Posterior vena cava (tissue), 2 donors: Measurements from ENCODE around the gene ZNF362. TPM values are rescaled to one million over a fixed set of nuclear protein-coding genes. Genes with fewer than 3 reads are reported as not detected.

Experiments
- DNase-seq: peaks from one replicate; pipeline ENCODE4 v3.0.0-alpha.2; 2020; ENCODE audit warnings: low spot score
- intact Hi-C, 2 donors: fragments of 100-400 bp; cut with DNase I; formaldehyde crosslinking; loops; one replicate each; pipeline versions ENCODE4 v1.14.1 to v1.14.2; 2022 to 2023
- microRNA-seq, 2 donors: library from miRNA; unstranded; fragments of <30 nt; microRNA quantifications; one replicate each; pipeline ENCODE4 v1.2.0, GENCODE V29; 2020 to 2021; ENCODE audit warnings: borderline microRNAs expressed in 2 of 2
- total RNA-seq, 2 donors: library from RNA; stranded (reverse); fragmentation: NEBNext Ultra II Directional; extraction: Animal tissue kit (Norgen Biotek cat#: 25700); gene quantifications; one replicate each; pipeline ENCODE4 v1.2.1, GENCODE V29; 2021
- donor health status: DM: yes; HTN: yes; CAD: no.
- donor health status: DM: yes; HTN: yes; CAD: no.

ZNF362 gene
- total RNA-seq, 2 donors from 2014 or later: 25.8 to 37.0 TPM

DNA sequence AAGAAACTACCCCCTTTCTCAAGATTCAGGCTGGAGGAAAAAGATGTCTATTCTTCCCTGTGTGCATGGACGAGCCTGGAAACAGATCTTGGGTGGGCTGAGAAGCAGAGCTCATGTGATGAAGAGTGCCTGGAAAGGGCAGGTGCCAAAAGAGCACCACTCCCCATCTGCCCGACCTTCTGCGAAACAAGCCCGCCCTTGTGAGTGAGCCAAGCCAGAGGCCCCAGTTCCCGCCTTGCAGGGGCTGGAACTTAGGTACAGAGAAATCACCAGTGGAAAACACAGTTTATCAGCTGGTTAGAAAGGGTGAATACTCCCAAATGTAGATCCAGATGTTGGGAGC lies 91.3 kb downstream of the ZNF362 start:
- intact Hi-C loops: no loop called here
- peak; percentile 91 for DNase-seq

DNA sequence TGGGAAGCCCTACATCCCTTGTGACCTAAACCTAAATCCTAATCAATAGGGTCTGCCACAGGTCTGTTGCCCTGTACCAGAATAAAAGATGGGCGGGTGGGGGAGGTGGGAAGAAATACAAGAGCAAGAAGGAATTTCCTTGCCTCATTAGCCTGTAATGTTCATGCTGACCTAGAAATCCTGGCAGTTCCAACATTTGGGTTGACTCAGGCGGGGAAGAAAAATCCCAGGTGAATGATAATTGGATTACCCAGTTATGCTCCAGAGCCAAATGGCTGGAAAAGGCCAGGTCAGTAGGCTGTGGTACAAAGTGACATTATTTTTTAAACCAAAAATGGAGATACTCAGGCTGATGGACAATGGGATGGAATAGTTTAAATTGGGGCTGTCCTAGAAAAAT lies 91.9 kb downstream of the ZNF362 start:
- intact Hi-C loops: no loop called here
- DNase-seq: no peak

DNA sequence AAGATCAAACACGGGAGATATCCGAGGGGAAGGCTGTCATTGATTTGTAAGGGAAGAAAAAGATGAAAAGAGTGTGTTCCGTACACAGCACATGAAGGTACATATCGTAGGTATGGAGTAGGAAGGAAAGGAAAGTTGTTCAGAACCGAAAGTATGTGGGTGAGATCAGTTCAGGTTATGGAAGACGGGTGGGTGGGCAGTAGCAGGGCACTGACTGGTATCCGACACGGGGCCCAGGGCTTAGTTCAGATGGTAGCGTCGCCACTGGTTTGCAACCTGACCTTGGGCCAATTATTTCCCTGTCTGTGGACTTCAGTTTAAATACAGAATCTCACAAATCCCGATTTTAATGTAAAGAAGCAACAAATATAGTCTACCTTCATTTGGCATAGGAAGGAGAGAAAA lies 92.4 kb downstream of the ZNF362 start:
- intact Hi-C loops: no loop called here
- no peak for DNase-seq

DNA sequence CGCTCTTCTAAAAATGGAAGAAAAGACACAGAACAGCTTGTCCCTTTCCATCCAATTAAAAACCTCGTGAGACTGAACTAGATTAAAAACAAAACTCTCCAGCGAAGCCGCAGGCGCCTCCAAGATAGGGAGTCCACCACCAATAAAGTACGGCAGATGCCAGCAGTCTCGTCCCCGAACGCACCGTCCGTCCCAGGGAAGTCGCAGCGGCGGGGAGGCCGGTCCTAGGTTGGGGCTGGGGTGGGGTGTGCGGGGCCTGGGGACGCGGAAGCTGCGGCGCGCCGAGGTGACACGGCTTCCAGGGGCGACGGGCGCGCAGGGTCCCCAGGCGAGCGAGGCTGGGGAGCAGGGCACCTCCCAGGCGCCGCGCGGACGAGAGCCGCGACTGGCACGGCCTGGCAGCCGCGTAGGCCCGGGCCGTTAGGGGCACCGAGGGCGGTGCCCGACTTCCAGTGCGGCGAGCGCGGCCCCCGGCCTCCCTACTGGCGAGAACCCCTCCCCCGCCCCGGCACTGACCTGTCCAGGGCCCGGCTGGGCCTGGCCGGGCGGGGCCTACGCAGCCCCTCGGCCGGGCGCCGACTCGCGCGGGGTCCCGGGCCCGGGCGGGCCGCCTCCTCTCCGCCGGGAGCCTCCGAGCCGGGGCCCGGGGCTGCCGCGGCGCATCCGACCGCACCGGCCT lies 92.9 kb downstream of the ZNF362 start:
- intact Hi-C loops: no loop called here
- DNase-seq: peak; percentile 88

DNA sequence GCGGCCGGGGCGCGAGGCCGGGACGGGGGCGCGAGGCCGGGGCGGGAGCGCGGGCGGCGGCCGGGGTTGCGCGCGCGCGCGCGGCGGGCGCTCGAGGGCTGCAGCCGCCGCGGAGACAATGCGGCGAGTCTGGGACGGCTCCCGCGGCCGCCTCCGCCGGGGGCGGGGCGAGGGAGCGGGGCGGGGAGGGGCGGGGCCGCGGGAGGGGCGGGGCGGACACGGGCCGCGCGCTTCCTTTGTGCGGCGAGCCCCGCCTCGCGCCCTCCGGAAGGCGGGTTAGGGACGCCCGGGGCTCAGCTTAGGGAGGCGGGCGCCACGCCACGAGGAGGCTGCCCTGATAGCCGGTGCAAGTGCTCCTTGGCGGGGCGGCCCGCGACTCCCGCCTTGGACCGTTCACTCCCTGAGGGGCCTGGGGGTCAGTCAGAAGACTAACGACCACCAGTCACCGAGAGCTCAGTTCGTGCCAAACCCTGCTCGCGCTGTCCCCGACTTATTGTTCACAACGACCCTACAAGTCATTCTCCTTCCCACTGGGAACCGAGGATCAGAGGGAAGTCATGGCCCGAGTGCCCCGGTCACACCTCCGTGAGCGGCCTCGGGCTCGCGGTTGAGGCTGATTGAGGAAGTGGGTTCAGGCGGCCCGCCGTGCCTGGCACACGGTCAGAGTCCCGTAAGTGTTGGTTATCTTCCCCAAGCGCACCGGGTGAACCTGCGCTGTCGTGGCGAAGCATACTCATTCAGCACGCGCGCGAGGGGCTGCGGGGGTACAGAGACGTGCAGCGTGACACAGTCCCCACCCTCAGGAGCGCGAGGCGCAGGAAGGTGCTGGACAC lies 93.7 kb downstream of the ZNF362 start:
- intact Hi-C loops: no loop called here
- peak; percentile 97 for DNase-seq

Small RNA genes lying within 50 kb of the gene (microRNA-seq; reads per million reads assigned to microRNA genes)
- gene MIR3605: 63.2 to 68.7 reads per million in 2 donors

Other genes with a start within 250 kb of the ZNF362 start
- 10 to 100 TPM; 82.4 to 83.9 TPM for gene AK2, start 219.6 kb upstream of the ZNF362 start, total RNA-seq
- gene AZIN2, start 175.3 kb upstream of the ZNF362 start, total RNA-seq: 1 to 10 TPM; 4.0 to 4.7 TPM
- 1 to 10 TPM; 5.0 to 5.2 TPM for gene TRIM62, start 74.4 kb upstream of the ZNF362 start, total RNA-seq
- under 1 TPM in 1 of 2 donors, not detected in 1; 0.24 TPM for gene A3GALT2, start 64.6 kb downstream of the ZNF362 start, total RNA-seq
- gene PHC2, start 174.6 kb downstream of the ZNF362 start, total RNA-seq: 100 to 1,000 TPM in 1 of 2 donors, 10 to 100 TPM in 1; 98.3 to 127 TPM
- 1 to 10 TPM; 5.1 to 5.7 TPM for gene ZSCAN20, start 216.2 kb downstream of the ZNF362 start, total RNA-seq